DMS79 treated with DMSO at 0.1 percent for 48 hours (cell line): ENCODE results near the gene HTN3.
"Not testable (repeated sequence)": the region's sequence is repeated elsewhere in the genome, so short reads cannot be mapped to it uniquely, and the experiment has no call there.

Source experiments
- DNase-seq: peaks from one replicate; lab custom pipeline; 2025; lab: John Stamatoyannopoulos, UW

The HTN3 gene

DNA sequence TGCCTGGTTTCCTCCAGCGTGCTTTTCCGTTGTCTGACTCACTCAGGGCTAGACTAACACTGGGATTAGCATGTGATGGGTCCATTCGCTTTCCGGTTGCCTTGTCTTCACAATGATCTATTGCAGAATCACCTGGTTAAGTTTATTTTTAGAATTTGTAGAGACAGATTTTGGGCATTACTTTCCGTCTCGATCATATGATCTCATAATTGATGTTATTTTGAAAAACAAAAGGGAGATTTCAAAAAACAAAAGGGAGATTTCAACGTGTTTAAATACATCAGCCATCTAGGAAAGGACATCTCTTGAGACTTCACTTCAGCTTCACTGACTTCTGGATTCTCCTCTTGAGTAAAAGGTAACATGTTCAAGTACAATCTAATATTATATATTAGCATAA is at the start of gene HTN3:
HTN3 (plus strand) TSS at position 301 of the 400 bp plus-strand sequence. CDS start 2,282 bp downstream, outside the sequence.
- not testable (repeated sequence) for DNase-seq

DNA sequence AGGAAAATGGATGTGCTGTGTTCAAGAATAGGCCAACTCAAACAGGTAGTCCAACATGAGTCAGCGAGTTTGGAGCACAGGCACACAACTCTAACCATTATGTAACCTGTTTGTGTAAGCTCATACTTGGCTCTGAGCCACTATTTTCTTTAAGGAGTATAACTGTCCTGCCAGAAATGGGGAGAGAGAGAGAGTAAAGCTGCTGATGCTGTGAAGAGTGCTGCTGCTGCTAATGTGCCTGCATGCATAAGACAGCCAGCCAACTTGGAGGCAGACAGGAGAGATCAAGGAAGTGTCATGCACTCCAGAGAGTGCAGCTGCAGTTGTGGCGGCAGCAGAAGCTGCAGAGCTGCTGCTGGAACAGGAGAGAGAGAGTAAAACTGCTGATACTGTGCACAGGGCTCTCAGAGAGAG is 44.2 kb upstream of the HTN3 start:
- DNase-seq = no peak

DNA sequence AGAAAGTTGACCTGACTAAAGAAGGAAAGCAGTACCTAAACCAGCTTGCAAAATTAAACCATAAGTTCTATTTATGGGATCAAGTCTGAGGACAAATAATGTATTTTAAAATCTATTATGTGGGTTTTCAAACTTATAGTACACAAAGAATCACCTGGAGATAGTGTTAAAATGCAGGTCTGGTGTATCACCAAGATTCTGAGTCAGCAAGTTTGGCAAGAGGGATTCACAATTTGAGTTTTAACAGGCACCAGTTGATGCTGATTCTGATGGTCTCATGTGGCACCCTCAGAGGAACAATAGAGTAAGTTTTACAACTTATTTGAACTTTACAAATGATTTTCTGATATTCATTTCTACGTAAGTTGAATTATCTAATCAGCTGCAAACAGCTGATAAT is 41.6 kb upstream of the HTN3 start:
- no peak for DNase-seq

DNA sequence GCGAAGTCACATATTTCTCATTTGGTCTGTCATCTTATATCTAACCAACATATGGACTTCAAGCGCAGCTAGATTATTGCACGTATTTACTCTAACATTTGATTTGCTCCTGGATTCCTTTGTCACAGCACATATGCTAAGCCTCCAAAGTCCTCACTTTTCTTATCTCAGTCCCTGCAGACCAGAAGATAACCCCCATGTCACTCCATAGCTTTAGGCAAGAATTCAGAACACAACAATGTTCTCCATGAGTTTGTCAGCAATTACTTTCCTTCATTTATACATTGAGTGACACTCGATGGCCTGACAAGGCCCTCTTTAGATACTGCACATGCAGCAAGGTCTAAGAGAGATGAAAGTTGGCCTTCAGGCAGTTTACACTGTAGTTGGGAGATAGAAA is 37.2 kb upstream of the HTN3 start:
- no peak for DNase-seq

DNA sequence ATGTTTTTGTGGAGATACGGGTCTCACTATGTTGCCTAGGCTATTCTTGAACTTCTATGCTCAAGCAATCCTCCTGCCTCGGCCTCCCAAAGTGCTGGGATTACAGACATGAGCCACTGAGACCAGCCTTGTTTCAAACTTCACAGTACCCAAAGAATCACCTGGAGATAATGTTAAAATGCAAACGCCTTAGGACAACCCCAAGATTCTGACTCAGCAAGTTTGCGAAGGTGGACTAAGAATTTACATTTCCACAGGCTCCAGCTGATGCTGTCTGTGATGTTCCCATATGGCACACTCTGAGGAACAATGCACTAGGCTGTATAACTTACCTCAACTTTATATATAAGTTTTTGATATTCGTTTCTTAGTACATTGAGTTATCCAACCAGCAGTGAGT is 33.5 kb upstream of the HTN3 start:
- no peak for DNase-seq

DNA sequence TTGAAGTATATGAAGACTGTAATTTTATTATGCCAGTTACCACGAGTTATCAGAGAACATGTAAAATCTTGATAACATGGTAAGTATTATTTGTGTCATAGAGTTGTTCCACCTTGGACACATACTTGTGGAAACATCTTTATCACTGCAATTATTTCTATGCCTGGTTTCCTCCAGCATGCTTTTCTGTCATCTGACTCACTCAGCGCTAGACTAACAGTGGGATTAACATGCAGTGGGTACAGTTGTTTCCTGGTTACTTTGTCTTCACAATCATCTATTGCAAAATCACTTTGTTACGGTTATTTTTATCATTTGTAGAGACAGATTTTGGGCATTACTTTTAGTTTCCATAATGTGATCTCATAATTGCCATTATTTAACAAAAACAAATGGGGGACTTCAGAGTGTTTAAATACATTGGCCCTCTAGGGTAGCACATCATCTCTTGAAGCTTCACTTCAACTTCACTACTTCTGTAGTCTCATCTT is 32.7 kb upstream of the HTN3 start, which contains the start of gene STATH:
STATH (plus strand) TSS at position 441 of the 491 bp plus-strand sequence. CDS start 2,472 bp downstream, outside the sequence.
- no peak for DNase-seq

DNA sequence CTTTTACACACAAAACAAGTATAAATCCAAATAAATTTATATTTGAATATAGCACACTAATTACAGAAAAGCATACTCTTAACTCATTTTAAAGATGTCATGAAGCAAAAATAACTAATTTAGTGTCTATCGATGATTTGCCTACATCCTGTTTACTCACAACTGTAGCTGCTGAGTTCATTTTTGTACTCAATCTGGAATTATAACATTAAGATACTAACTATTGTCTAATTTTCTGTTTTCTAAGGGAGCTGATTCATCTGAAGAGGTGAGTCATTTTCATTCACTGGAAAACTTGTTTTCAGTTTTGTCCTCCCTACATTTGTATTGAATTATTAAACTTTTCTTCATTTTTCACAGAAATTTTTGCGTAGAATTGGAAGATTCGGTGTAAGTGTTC is 28.8 kb upstream of the HTN3 start:
- DNase-seq = no peak

DNA sequence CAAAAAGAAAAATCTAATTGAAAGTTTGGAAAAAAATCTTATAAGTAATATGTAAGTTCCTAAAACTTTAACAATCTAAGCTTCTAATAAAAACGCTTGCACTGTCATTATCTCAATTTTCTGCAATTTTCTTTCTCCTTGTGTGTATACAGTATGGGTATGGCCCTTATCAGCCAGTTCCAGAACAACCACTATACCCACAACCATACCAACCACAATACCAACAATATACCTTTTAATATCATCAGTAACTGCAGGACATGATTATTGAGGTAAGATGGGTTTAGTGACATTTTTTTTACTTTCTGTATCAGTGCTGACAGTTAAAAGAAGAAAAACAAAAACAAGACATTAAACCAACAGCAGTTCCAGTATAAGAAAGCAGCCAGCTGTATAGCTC is 27.5 kb upstream of the HTN3 start:
- no peak for DNase-seq

DNA sequence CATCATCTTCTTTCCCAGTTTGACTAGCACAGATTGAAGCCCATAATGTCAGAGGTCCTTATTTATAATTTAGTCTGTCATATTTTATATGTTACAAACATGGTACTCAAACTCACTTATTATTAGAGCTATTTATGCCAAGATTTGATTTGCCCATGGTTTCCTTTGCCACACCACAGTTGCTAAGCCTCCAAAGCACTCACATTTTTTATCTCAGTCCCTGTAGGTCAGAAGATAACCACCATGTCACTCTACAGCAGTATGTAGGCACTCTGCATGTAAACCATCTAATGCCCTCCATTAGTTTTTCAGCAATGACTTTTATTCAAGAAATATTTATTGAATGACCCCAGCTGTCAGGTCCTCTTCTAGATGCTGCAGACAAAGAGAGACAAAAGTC is 25.8 kb upstream of the HTN3 start:
- no peak for DNase-seq

DNA sequence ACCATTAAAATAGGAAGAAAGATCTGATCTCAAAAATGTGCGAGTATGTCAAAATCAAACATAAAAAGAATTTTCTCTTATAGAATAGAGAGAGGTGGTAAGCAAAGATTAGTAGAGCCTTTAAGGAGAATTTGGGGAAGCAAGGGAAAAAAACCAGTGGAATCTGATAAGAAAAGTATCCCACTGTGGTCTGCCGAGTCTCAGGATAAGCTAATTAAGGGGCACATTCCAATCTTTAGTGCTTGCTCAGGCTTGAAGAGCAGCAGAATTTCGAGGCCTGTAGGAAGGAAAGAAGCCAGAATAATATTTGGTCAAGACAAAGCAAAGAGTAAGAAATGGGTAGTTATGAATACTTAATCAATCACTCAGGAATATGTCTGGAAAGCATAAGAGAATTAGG is 19.5 kb upstream of the HTN3 start:
- DNase-seq = no peak

DNA sequence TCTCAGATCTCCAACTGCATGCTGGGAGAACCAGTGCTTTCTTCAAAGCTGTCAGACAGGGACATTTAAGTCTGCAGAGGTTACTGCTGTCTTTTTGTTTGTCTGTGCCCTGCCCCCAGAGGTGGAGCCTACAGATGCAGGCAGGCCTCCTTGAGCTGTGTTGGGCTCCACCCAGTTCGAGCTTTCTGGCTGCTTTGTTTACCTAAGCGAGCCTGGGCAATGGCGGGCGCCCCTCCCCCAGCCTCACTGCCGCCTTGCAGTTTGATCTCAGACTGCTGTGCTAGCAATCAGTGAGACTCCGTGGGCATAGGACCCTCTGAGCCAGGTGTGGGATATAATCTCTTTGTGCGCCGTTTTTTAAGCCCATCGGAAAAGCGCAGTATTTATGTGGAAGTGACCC is 9.3 kb upstream of the HTN3 start:
- not testable (repeated sequence) for DNase-seq

DNA sequence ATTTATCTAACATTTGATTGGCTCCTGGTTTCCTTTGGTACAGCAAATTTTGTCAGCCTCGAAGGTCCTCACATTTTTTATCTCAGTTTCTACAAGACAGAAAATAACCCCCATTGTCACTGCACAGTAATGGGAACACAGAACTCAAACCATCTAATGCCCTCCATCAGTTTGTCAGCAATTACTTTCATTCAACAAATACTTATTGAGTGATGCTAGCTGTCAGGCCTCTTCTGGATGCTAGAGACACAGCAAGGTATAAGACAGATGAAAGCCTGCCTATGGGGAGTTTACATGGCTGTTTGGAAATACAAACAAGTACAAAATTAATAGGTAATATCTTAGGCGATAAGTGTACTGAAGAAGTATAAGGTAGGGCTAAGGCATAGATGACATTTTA is 5.0 kb upstream of the HTN3 start:
- no peak for DNase-seq

DNA sequence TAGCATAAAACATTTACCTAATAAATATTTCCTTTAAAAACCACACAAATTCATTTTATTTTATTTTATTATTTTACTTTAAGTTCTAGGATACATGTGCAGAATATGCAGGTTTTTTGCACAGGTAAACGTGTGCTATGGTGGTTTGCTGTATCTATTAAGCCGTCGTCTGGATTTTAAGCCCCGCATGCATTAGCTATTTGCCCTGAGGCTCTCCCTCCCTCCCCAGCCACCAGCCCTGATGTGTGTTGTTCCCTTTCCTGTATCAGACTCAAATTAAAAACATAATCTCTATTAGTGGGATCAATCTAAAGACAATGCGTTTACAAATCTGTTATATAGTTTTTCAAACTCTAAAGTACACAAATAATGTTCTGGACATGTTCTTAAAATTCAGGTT is 1.2 kb upstream of the HTN3 start:
- no peak for DNase-seq

DNA sequence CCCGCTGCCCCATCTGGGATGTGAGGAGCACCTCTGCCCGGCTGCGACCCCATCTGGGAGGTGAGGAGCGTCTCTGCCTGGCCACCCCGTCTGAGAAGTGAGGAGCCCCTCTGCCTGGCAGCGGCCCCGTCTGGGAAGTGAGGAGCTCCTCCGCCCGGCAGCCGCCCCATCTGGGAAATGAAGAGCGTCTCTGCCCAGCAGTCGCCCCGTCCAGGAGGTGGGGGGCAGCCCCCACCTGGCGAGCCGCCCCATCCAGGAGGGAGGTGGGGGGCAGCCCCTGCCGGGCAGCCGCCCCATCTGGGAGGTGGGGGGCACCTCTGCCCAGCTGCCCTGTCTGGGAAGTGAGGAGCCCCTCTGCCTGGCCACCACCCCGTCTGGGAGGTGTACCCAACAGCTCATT is 9.3 kb downstream of the HTN3 start:
- DNase-seq = not testable (repeated sequence)

DNA sequence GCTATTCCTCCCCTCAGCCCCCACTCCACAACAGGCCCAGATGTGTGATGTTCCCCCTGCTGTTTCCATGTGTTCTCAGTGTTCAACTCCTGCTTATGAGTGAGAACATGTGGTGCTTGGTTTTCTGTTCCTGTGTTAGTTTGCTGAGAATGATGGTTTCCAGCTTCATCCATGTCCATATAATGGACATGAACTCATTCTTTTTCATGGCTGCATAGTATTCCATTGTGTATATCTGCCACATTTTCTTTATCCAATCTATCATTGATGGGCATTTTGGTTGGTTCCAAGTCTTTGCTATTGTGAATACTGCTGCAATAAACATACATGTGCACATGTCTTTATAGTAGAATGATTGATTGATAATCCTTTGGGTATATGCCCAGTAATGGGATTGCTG is 11.7 kb downstream of the HTN3 start:
- not testable (repeated sequence) for DNase-seq

DNA sequence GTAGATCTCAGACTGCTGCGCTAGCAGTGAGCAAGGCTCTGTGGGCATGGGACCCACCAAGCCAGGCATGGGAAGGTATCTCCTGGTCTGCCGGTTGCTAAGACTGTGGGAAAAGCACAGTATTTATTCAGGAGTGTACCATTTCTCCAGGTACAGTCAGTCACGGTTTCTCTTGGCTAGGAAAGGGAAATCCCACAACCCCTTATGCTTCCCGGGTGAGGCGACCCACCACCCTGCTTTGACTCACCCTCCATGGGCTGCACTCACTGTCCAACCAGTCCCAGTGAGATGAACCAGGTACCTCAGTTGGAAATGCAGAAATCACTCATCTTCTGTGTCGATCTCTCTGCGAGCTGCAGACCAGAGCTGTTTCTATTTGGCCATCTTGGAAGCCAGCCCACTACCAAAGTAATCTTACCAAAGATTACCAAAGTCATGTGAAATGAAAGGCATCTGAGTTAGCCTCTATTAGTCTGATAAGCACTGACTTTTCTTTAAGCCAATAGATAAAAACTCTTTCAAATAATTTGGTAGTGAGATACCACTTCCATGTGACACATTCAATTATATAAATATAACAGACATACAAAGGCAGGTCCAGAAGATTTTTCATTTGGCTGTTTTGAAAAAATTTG is 13.5 kb downstream of the HTN3 start:
- DNase-seq = no peak

DNA sequence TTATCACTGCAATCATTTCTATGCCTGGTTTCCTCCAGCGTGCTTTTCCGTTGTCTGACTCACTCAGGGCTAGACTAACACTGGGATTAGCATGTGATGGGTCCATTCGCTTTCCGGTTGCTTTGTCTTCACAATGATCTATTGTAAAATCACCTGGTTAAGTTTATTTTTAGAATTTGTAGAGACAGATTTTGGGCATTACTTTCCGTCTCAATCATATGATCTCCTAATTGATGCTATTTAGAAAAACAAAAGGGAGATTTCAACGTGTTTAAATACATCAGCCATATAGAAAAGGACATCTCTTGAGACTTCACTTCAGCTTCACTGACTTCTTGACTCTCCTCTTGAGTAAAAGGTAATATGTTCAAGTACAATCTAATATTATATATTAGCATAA is 21.9 kb downstream of the HTN3 start, which contains the start of gene HTN1:
HTN1 (plus strand) TSS at position 301 of the 400 bp plus-strand sequence. CDS start 2,639 bp downstream, outside the sequence.
- not testable (repeated sequence) for DNase-seq

DNA sequence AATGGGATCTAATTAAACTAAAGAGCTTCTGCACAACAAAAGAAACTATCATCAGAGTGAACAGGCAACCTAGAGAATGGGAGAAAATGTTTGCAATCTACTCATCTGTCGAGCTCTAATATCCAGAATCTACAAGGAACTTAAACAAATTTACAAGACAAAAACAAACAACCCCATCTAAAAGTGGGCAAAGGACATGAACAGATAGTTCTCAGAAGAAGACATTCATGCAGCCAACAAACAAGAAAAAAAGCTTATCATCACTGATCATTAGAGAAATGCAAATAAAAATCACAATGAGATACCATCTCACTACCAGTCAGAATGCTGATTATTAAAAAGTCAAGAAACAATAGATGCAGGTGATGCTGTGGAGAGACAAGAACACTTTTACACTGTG is 28.3 kb downstream of the HTN3 start:
- not testable (repeated sequence) for DNase-seq

DNA sequence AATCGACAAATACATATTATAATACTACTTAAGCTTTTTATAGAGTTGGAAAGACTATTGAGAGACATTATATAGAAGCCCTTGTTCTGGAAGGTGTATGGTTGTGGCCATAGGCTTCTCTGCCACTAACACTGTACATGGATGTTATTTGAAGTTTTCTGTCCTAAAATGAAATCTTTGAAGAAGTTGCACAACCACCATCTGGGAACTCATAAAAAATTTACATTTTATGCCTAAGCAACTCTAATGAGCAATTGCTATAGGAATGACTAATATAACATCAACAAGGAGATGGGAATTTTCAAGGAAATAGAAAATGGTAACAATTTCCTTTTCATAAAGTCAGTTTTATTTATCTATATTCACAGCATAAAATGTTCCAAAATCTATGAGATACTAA is 29.4 kb downstream of the HTN3 start:
- DNase-seq = no peak

DNA sequence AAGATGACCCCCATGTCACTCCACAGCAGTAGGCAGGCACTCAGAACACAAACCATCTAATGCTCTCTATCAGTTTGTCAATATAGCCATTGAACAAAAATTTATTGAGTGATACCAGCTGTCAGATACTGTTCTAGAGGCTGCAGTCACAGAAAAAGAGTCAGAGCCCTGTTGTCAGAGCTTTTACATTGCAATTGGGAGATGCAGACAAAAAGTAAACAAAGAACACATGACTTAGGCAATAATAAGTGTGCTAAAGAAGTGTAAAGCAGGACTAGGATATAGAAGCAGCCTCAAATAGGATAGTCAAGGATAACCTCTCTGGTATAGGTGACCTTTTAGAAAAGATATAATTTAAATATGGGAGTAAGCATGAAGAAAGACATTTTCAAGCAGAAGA is 30.9 kb downstream of the HTN3 start:
- DNase-seq = no peak

DNA sequence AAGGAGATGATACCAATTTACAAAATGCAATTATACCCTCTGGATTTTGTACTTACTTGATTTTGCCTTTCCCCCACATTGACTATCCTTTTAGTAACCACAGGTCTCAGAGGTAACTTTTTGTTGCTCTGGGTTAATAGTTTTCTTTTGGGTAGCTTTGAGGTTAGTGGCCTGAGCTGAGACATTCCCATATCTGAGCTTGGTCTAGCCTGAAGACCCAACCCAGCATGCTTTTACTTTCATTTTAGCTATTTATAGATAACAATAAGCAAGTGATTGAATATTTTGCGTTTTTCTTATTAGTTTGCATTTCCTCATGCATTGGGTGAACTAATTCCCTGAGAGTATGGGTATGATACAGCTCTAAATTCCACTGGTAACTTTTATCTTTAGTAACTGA is 33.7 kb downstream of the HTN3 start:
- no peak for DNase-seq

DNA sequence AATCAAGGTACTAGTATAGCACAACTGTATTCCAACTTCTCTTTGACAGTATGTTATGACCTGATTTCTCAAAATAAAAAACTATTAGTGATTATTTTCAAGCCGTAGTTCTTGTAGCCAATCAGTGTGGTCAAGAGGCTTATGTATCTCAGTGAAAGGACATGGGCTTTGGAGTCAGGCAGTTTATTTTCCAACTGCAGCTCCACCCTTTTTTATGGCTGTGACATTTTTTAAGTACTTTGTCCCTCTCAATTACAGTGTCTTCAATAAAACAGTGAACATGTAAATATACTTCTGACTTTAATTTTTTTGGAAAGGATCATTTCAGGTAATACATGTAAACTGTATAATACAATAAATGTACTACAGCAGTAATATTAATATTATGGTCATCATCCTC is 51.9 kb downstream of the HTN3 start:
- no peak for DNase-seq
